Measurements from ENCODE around the gene CFAP161. TPM values are rescaled to one million over a fixed set of nuclear protein-coding genes. Genes with fewer than 3 reads are reported as not detected.

Gene CFAP161
- polyA plus RNA-seq, 1 donor (not counting 4 experiments of a cell fraction or from before 2014, with no cell fraction given) = not detected

- dilution Hi-C loops (cut with MboI; ENCODE audit: extremely low pct_ligation_motif_present, low sequenced_read_pairs) = no loop called here
- H2AFZ ChIP-seq (ENCODE audit: control insufficient read depth, low read length) = no peak overlapping the region
- no peaks in the 10 kb centered on the region for H3K9me3 ChIP-seq (ENCODE audit: control insufficient read depth, low read depth, low read length)
- H3K27ac ChIP-seq (ENCODE audit: control insufficient read depth, insufficient read depth, low read length) = no peak overlapping the region
- no peak for FAIRE-seq
- no peak overlapping the region for H3K9ac ChIP-seq (ENCODE audit: control insufficient read depth, extremely low read depth, insufficient read depth, low read length)
- H3K36me3 ChIP-seq (ENCODE audit: control insufficient read depth in 2 of 2, extremely low read depth in 1 of 2, insufficient read depth in 2 of 2, low read length in 2 of 2) = no peaks in the 10 kb centered on the region
- no peaks in the 10 kb centered on the region for H3K27me3 ChIP-seq (ENCODE audit: control insufficient read depth, extremely low read depth, insufficient read depth, low read length)
- no peaks in the 10 kb centered on the region for H4K20me1 ChIP-seq (ENCODE audit: control insufficient read depth, extremely low read depth, insufficient read depth, low read length)
- DNase-seq (ENCODE audit: low read depth, low spot score) = no peak
- H3K4me1 ChIP-seq (ENCODE audit: control insufficient read depth, extremely low read depth, insufficient read depth, low read length) = no peaks in the 10 kb centered on the region
- H3K79me2 ChIP-seq (ENCODE audit: control insufficient read depth, insufficient read depth, low read length) = no peaks in the 10 kb centered on the region
- no peaks in the 10 kb centered on the region for H3K9me1 ChIP-seq (ENCODE audit: control insufficient read depth, extremely low read depth, insufficient read depth, low read length)
- TF ChIP-seq, protein P1, sequence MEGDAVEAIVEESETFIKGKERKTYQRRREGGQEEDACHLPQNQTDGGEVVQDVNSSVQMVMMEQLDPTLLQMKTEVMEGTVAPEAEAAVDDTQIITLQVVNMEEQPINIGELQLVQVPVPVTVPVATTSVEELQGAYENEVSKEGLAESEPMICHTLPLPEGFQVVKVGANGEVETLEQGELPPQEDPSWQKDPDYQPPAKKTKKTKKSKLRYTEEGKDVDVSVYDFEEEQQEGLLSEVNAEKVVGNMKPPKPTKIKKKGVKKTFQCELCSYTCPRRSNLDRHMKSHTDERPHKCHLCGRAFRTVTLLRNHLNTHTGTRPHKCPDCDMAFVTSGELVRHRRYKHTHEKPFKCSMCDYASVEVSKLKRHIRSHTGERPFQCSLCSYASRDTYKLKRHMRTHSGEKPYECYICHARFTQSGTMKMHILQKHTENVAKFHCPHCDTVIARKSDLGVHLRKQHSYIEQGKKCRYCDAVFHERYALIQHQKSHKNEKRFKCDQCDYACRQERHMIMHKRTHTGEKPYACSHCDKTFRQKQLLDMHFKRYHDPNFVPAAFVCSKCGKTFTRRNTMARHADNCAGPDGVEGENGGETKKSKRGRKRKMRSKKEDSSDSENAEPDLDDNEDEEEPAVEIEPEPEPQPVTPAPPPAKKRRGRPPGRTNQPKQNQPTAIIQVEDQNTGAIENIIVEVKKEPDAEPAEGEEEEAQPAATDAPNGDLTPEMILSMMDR (optimal IDR thresholded peaks at IDR 0.05 in 1 of 3, IDR thresholded peaks at IDR 0.05 in 1 of 3, conservative IDR thresholded peaks at IDR 0.05 in 1 of 3; ENCODE audit: extremely low read depth in 1 of 3, insufficient read depth in 2 of 3, low read length in 3 of 3) = no peak
- no peak for TF ChIP-seq EZH2 (IDR thresholded peaks at IDR 0.05; ENCODE audit: low read length)
- H3K4me3 ChIP-seq (ENCODE audit: control insufficient read depth in 2 of 3, extremely low read depth in 1 of 3, insufficient read depth in 2 of 3, low read depth in 1 of 3, low read length in 3 of 3) = no peak overlapping the region
- H3K4me2 ChIP-seq (ENCODE audit: control insufficient read depth, extremely low read depth, insufficient read depth, low read depth, low read length) = no peak overlapping the region
These were observed 32.7 kb downstream of the CFAP161 start for GRCh38 chr15:81166636-81167305.

DNA sequence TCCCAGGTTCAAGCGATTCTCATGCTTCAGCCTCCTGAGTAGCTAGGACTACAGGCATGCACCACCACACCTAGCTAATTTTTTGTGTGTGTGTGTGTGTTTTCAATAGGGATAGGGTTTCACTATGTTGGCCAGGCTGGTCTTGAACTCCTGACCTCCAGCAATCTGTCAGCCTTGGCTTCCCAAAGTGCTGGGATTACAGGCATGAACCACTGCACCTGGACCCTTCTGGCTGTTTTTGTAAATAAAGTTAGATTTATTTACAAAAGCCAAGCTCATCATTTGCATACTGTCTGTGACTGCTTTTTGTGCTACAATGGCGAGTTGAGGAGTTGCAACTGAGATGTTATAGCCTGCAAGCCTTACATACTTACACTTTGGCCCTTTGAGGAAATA, 34.1 kb downstream of the CFAP161 start:
- FAIRE-seq (no peak), DNase-seq (ENCODE audit: low read depth, low spot score) (no peak)
- no peaks in the 10 kb centered on the region for H4K20me1 ChIP-seq (ENCODE audit: control insufficient read depth, extremely low read depth, insufficient read depth, low read length)
- no peak overlapping the region for H3K27ac ChIP-seq (ENCODE audit: control insufficient read depth, insufficient read depth, low read length)
- no peak overlapping the region for H2AFZ ChIP-seq (ENCODE audit: control insufficient read depth, low read length)
- no peaks in the 10 kb centered on the region for H3K4me1 ChIP-seq (ENCODE audit: control insufficient read depth, extremely low read depth, insufficient read depth, low read length)
- no peaks in the 10 kb centered on the region for H3K9me3 ChIP-seq (ENCODE audit: control insufficient read depth, low read depth, low read length)
- H3K9ac ChIP-seq (ENCODE audit: control insufficient read depth, extremely low read depth, insufficient read depth, low read length) = no peak overlapping the region
- no peaks in the 10 kb centered on the region for H3K9me1 ChIP-seq (ENCODE audit: control insufficient read depth, extremely low read depth, insufficient read depth, low read length)
- no peaks in the 10 kb centered on the region for H3K27me3 ChIP-seq (ENCODE audit: control insufficient read depth, extremely low read depth, insufficient read depth, low read length)
- dilution Hi-C loops (cut with MboI; ENCODE audit: extremely low pct_ligation_motif_present, low sequenced_read_pairs) = no loop called here
- no peaks in the 10 kb centered on the region for H3K79me2 ChIP-seq (ENCODE audit: control insufficient read depth, insufficient read depth, low read length)
- TF ChIP-seq EZH2 (IDR thresholded peaks at IDR 0.05; ENCODE audit: low read length) = no peak
- TF ChIP-seq, protein P1 (optimal IDR thresholded peaks at IDR 0.05 in 1 of 3, IDR thresholded peaks at IDR 0.05 in 1 of 3, conservative IDR thresholded peaks at IDR 0.05 in 1 of 3; ENCODE audit: extremely low read depth in 1 of 3, insufficient read depth in 2 of 3, low read length in 3 of 3) = no peak
- H3K4me2 ChIP-seq (ENCODE audit: control insufficient read depth, extremely low read depth, insufficient read depth, low read depth, low read length) = no peak overlapping the region
- no peaks in the 10 kb centered on the region for H3K36me3 ChIP-seq (ENCODE audit: control insufficient read depth in 2 of 2, extremely low read depth in 1 of 2, insufficient read depth in 2 of 2, low read length in 2 of 2)
- H3K4me3 ChIP-seq (ENCODE audit: control insufficient read depth in 2 of 3, extremely low read depth in 1 of 3, insufficient read depth in 2 of 3, low read depth in 1 of 3, low read length in 3 of 3) = no peak overlapping the region
